LHCN-M2 (cell line): ENCODE data around the gene CDKN3. TPM values are rescaled to one million over a fixed set of nuclear protein-coding genes. Genes with fewer than 3 reads are reported as not detected.
"Not testable (repeated sequence)": the region's sequence is repeated elsewhere in the genome, so short reads cannot be mapped to it uniquely, and the experiment has no call there.

ENCODE experiments used
- DNase-seq: peaks from one replicate; pipeline ENCODE4 v3.0.0-alpha.2; 2012; ENCODE audit warnings: low read depth
- total RNA-seq: library from RNA; depleted of rRNA; stranded (reverse); fragments of >200 nt; gene quantifications from 2 replicates; pipeline ENCODE4 v1.2.3, GENCODE V29; 2014

The CDKN3 gene
- total RNA-seq, 1 experiment from 2014 or later, result 123 TPM

DNA sequence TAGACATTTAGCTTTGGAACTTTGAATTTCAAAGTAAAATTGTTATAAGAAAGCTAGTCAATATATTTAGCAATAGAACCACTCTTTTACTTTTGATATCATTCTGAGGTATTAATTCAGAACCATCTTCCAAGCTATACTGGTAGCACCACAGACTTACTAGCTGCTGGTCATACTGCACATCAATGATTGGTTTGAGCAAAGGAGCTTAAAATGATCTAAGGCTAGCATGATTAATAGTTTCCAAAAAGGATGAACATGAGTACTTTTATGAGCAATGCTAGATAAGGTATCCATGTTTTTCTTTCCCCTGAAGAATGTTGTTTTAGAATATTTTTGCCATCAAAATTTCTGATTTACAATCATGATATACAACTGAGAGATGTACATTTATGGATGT, 27.2 kb downstream of the CDKN3 start:
- DNase-seq, result no peak

DNA sequence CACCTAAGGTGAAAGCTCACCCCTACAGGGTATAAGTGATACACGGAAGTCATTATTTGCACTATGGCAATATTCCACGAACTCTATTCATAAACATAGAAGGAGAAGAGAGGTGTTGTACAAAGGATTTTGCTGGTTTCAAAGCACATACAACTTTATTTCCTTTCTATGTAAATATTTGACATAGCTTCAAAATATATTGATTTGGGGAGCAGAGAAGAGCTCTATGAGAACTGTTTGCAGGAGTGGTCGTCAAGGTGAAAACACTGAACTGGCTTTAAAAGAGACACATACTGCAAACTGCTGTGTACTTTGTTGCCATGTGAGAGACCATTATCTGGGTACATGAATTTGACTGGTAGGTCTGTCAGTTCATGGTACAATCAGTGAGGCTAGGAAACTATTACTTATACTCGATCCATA, 27.7 kb downstream of the CDKN3 start:
- DNase-seq, result no peak

DNA sequence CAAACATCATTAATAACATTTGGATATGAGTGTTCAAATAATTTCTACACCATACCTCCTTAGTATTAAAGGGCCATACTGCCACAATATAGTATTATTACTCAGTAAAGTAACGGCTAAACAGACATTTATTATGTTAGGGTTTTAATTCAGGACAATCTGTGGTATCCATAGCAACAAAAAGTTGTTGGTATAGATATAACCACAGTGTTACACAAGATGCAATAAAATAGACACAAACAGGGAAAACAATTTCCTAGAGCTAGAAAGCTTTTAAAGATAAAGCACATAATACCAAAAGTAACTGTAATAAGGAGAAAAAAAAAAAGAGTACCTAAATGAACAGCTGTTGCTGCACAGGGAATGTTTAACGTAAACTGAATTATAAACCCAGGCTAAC, 28.3 kb downstream of the CDKN3 start:
- DNase-seq, result no peak

DNA sequence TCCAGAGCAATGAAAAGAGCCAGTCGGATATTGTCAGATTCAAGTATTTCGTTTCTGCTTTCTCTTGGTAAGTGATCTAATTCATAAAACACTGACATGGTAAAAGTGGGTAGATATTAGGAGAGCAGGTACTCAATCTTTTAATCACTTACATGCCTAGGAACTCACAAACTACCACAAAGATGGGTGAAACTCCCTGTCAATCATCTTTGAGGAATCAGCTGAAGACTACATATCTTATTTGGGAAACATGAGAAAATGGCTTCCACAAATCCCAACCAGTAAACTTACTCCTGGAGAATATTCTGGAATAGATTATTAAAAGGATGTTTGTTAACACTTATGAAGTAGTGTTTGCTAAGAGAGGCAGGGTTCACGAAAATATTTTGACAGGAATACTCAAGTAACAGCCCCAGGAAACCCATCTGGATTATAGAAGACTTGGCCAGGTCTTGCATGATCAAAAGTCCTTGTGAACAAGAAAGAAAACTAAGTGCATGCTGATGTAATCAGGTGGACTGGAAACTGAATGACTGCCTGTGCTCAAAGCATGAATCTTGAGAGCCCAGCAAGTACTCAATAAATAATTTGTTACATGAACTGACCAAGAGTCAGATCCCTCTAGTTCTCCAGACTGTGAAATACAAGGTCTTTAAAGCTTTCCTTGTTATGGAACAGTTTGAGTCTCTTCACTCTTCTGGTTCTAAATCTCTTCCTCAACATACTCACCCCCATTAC, 28.9 kb downstream of the CDKN3 start:
- no peak for DNase-seq

DNA sequence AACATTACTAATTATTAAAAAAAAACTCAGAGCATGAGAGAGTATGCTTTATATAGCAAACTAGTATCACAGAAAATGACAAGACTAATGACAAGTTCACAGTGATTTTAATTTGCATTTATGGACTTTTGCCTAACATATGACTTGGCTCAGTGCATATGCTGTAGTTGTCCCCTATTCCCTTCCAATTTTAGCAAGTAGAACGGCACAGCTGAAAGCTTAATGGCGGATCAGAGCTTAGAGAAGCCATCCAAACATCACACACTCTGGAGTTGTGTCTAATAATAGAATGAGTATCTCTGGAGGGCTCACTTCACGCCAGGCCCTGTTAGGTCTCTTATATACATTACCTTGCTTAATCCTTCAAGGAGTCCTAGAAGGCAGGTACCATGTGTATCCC, 31.1 kb downstream of the CDKN3 start:
- no peak for DNase-seq

DNA sequence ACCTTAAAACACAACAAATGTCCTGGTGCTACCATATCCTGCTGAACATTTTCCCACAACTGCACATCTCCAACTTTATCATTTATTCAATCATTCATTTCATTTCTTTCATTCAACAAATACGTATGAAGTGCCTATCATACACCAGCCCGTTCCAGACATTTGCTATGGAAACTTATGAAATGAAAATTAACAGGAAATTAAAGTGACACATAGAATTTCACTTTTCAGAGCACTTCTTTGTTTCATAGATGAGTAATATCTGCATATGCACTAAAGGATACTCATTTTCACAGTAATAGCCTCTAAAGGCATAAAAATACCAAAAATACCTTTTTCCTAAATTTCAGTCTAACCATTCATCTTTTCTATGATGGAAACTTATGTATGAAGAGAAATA, 31.7 kb downstream of the CDKN3 start:
- no peak for DNase-seq

DNA sequence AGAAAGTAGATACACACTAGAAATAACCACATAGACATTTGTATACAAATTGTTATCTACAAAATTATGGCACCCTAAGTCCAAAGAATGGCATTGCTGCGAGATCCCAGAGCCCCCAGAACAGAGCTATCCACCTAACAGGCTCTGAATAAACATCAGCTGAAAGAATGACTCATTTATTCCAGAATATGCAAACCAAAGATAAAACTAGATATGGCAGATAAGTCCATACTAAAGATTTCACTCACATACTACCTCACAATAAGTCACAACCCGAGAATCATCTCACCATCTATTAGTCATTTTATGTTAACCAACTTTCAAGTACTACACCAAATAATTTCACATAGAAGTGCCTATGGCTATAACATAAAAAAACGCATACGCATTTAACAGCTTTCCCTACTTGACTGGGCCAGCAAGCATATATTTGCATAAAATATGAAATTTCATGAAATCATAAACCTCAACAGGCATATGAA, 38.7 kb downstream of the CDKN3 start:
- DNase-seq, result peak; percentile 47

DNA sequence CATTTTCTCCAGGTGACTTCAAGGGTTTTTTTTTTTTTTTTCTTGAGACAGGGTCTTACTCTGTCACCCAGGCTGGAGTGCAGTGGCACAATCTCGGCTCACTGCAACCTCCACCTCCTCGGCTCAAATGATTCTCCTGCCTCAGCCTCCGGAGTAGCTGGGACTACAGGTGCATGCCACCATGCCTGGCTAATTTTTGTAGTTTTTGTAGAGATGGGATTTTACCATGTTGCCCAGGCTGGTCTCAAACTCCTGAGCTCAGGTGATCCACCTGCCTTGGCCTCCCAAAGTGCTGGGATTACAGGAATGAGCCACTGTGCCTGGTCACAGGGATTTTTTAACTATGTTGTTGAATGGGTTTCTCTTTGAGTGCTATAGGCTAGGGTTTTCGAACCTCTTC, 41.1 kb downstream of the CDKN3 start:
- not testable (repeated sequence) for DNase-seq

DNA sequence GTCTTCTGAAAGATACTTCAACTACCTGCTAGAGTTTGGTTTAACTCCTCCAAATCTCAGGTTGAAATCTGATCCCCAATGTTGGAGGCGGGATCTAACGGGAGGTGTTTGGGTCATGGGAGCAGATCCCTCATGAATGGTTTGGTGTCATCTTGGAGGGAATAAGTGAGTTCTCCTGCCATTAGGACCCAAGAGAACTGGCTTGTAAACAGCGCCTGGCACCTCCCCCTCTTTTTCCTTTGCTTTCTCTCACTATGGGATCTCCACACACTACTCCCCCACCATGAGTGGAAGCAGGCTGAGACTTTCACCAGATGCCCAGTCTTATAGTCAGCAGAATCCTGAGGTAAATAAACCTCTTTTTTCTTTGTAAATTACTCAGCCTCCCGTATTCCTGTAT, 41.9 kb downstream of the CDKN3 start:
- DNase-seq, result no peak

DNA sequence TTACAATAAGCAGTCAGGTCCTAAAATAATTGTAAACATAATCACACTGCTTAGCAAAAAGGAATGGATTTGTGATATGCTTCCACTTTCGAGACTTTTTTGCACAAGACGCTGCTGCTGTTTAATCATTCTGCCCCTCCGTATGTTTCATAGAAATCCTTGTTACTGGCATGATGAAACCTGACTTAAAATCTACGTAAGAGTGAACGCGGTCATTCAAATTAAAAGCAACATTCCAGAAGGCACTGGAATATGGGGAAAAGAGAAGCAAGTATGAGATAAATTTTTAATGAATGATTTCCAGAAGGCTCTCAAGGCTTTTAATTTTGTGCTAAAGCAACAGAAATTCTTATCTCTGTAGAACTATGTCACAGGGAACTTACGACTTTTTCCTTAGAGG, 43.2 kb downstream of the CDKN3 start:
- no peak for DNase-seq

DNA sequence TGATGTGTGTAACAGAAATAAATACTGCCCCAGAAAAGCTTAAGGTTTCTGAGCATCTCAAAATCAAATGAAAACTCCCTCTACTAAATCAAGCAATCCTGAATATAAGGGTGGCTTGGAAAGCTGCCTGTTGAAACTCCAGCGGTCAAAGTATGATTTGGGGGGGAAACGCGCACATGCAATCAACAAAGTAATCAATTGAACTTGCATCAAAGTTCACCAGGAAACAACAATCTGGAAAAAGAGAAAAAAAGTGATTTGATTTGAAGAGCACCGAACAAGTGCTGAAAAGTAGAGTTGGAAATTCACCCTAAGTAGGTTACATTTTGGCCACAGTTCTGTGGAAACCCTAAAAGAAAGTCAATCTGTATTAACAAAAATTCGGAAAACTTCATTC, 43.7 kb downstream of the CDKN3 start:
- no peak for DNase-seq

DNA sequence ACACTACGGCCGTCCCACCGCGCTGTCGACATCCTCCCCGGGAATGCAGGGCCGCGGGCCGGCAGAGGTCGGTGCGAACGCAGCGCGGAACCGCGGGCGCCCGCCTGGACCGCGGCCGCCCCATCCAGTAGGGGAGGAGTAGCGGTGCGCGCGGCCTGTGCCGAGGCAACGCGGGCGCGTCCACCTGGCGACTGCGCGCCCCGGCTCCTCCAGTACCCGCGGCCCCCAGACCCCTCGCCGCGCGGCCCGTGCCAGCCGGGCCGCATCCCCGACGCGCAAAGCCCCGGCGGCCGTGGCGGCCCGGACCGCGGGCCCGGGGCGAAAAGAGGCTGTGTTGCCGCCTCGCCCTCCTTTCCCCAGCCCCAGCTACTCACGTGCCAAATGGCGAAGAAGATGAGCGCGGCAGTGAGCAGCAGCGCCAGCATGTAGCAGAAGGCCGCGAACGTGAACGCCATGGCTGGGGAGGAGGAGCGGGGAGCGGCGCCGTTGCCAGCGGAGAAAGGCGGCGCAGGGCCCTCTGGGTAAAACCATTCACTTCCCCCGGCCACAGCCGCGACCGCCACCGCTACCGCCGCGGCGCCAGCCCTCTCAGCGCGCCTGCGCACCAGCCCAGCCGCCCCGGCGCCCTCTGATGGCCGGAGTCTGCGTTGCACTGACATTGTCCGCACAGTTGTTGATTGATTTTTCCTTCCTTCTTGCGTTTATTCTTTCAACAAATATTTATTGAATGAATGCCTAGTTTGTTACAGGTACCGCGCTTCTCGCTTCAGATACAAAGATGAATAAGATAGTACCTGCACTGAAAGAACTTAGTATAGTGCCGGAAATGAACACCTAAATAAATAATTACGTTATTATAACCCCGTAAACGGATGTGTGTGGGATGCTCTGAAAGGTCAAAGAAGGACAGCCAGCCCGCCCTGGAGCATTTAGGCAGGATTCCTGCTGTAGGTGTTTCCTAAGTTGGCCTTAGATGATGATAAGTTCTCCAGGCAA, 44.4 kb downstream of the CDKN3 start, which contains the start of gene CNIH1:
Gene CNIH1, minus strand, starts transcription at position 502 of the 996 bp plus-strand sequence. Its CDS starts 47 bp downstream, at position 455.
- peak; percentile 89 for DNase-seq

DNA sequence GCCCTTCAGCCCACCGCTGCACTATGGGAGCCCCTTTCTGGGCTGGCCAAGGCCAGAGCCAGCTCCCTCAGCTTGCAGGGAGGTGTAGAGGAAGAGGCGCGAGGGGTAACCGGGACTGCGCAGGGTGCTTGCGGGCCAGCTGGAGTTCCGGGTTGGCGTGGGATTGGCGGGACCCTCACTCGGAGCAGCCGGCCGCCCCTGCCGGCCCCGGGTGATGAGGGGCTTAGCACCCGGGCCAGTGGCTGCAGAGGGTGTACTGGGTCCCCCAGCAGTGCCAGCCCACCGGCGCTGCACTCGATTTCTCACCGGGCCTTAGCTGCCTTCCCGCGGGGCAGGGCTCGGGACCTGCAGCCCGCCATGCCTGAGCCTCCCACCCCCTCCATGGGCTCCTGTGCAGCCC, 46.2 kb downstream of the CDKN3 start:
- not testable (repeated sequence) for DNase-seq

DNA sequence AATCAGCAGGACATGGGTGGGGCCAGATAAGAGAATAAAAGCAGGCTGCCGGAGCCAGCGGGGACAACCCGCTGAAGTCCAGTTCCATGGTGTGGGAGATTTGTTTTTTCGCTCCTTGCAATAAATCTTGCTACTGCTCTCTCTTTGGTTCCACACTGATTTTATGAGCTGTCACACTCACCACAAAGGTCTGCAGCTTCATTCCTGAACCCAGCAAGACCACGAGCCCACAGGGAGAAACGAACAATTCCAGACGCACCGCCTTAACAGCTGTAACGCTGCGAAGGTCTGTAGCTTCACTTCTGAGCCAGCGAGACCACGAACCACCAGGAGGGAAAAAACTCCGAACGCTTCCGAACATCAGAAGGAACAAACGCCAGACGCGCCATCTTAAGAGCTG, 47.2 kb downstream of the CDKN3 start:
- no peak for DNase-seq

DNA sequence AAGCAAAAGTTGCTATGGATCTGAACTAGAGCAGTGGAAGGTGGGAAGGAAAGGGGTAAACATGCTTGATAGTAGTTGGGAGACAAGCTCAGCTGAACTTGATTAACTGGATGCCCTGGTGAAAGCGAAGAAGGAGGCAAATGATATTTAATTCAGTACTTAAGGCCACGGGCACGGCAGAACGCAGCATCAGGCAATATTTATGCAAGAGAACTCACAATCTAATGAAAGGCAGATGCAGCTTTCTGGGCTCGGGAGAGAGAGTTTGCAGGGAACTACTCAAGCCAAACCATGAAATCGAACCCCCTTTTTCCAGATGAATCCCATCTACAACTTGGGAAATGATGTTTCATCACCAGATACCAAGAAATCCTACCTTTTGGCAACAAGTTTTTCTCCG, 47.9 kb downstream of the CDKN3 start:
- DNase-seq, result no peak

DNA sequence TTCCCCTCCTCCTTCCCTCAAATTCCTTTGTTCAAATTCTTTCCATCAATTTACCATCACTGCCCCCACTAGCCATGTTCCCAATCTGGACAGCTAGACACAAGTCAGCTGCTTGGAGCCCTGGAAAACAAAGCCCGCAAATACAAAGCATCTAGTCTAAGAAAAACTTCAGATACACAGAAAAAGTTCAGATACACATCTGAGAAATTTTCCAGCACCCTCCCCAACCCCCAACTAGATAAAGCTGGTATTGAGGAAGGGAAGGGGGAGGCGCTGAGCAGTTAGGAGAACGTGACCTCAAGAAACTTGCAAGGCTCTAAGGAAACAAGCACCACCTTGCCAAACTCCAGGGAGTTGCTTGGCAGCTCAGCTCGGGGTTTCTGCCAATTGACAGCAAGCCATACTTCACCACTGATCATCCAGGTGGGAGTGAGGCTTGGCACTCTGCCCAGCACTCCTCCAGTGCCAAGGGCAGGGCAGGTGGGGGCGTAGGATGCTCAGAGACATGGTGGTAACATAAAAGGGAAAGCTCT, 49.4 kb downstream of the CDKN3 start:
- no peak for DNase-seq

DNA sequence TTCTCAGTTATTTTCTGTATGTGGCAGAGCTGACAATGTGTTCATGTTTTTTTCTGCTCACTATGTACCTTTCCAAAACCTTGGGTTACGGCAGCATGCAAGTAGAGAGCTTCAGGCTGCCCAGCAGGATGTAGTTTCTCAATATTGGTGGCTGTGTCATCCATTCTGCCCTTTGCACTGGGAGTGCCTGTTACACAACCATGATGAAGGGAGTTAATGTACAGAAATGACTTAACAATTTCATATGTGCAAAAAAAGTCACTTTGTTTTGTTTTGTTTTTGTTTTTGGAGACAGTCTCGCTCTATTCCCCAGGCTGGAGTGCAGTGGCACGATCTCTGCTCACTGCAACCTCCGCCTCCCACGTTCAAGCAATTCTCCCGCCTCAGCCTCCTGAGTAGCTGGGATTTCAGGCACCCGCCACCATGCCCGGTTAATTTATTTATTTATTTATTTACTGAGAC, 50.5 kb downstream of the CDKN3 start:
- no peak for DNase-seq

DNA sequence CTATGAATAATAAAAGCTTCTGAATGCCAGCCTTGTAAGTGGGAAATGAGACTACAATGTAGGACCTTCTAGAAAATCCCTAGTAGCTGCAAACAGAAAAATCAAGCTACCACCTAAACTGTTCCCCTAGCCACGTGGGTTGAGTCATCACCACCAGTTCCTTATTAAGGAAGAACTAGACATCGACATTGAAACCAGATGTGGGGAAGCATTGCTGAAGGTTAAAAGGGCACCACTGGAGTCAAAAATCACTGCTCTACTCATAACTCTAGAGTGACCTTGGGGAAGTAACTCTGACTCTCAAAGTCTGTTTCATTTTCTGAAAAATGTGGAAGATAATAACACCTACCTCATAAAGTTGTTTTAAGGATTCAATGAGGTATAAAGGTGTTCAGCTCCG, 53.7 kb downstream of the CDKN3 start:
- peak; percentile 51 for DNase-seq

DNA sequence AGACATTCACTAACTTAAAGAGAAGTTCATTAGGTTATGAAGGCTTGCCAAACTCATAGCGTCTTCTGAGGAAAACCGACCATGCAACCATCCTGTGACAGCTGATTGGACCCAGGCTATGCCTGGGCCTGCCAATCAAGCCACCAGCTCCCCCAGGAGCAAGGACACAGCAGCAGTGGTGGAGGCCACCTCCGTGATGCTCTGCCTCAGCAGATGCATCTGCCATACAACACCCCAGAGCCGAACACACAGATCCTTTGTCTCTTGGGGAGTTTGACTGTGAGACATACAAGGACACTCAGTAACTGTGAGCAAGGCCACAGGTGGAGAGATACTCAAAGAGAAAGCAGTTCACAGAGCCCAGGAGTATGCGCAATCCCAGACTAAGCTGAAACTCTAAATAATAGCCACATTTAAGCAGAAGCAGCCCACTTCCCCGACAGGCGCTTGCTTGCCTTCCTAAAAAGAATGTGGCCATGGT, 54.4 kb downstream of the CDKN3 start:
- DNase-seq, result no peak

DNA sequence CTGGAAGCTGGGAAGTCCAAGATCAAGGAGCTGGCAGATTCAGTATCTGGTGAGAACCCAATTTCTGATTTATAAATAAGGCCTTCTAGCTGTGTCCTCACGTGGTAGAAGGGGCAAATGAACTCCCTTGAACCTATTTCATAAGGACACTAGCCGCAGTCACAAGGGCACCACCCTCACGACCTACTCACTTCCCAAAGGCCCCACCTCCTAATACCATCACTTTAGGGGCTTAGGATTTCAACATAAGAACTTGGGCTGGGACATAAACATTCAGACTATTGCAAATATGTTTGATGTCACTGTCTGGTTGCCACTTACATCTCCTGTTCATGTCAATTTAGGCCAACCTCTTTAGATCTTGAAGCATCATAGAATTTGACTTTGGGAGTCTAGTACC, 55.2 kb downstream of the CDKN3 start:
- DNase-seq, result no peak

DNA sequence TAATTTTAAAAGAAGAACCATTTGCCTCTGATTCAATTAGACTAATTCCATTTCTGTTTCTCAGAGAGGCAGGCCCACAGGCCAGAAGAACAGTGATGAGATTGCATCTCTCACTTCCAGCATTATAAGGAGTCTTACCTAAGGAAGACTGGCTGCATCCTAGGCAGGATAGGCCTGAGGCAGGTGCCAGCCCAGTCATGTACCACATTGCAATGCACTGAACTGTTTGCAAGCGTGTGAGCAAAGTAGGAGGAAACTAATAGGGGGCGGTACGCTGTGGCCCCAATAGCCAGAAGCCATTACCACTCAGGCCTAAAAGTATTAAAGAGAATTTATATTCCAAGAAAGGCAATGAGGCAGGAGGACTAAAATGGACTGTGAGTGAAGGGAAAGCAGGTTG, 56.4 kb downstream of the CDKN3 start:
- no peak for DNase-seq

DNA sequence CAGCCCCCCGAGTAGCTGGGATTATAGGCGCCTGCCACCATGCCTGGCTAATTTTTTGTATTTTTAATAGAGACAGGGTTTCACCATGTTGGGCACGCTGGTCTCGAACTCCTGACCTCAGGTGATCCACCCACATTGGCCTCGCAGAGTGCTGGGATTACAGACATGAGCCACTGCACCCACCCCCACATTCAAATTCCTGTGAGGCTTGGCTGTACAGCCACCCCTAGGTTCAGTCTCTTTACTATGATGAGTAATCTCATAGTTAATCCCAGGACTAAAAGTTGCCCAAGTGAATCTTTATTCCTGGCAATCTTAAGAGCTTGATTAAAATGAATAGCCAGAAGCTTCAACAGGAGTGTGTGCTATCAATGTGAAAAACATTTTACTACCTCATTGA, 57.2 kb downstream of the CDKN3 start:
- DNase-seq, result peak; percentile 56
